Mesothelial cell of epicardium (in vitro differentiated cells): Measurements from ENCODE around the gene CDON. TPM values are rescaled to one million over a fixed set of nuclear protein-coding genes. Genes with fewer than 3 reads are reported as not detected.
A peak's percentile ranks its signal among the peaks of the same experiment; 100 is the strongest.

Source experiments
- DNase-seq, 2 experiments: peaks; one replicate each; pipeline ENCODE4 v3.0.0; 2021; ENCODE audit warnings: low spot score in 2 of 2; ENCODE audit not compliant: unreplicated experiment in 2 of 2
- H3K27ac Mint-ChIP-seq: 2 replicates; pipeline ENCODE4 v1.8.0; 2021; ENCODE audit warnings: mixed read lengths
- H3K27me3 Mint-ChIP-seq: 2 replicates; pipeline ENCODE4 v1.8.0; 2021; ENCODE audit warnings: low read depth, mixed read lengths
- H3K36me3 Mint-ChIP-seq: 2 replicates; pipeline ENCODE4 v1.8.0; 2021; ENCODE audit warnings: mixed read lengths
- H3K4me1 Mint-ChIP-seq: 2 replicates; pipeline ENCODE4 v1.8.0; 2021; ENCODE audit warnings: mixed read lengths
- H3K4me3 Mint-ChIP-seq: 2 replicates; pipeline ENCODE4 v1.8.0; 2021; ENCODE audit warnings: mild to moderate bottlenecking, moderate library complexity, mixed read lengths
- H3K9me3 Mint-ChIP-seq: 2 replicates; pipeline ENCODE4 v1.8.0; 2021; ENCODE audit warnings: mixed read lengths
- total RNA-seq: library from RNA; stranded (reverse); gene quantifications from 3 replicates; pipeline ENCODE4 v1.2.1, GENCODE V29; 2021
- TF ChIP-seq, protein P1 (sequence below): fragments of 200-600 bp; sonication (generic); IDR thresholded peaks from one replicate; pipeline ENCODE4 v1.5.0; 2021; ENCODE audit warnings: antibody characterized with exemption; ENCODE audit not compliant: unreplicated experiment

Gene CDON
- total RNA-seq, 1 donor from 2014 or later, result 165 TPM

DNA sequence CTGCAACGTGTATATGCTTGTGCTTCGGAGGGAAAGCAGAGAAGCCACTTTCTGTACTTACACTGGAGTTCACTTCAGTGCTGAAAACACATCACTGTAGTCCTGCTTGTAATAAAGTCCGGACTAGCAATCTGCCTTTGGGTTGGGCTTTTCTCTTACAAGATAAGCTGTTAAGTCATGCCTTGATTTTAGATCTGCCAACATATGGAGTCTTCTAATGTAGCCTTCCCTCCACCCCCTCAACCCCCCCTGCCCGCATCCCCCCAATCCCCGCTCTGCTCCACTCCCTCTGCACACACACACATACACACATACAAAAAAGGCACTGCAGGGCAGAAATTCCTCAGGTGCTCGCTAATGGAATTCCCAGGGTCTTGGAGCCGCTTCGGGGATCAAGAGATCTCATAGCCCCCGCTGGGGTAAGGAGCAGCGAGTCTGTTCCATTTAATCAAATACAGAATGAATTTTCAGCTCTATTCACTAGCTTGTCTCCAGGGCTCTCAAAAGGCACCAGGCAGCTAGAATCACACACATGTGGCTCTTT, 3.4 kb downstream of the CDON start:
- Mint-ChIP-seq H3K27ac (peak overlapping the region; percentile 86), H3K36me3 (peaks cover 10% of the 10 kb centered on the region), H3K9me3 (no peaks in the 10 kb centered on the region), H3K4me1 (peaks cover 58% of the 10 kb centered on the region), H3K27me3 (no peaks in the 10 kb centered on the region), H3K4me3 (peak overlapping the region; percentile 61)
- DNase-seq, result no peak
- TF ChIP-seq, protein P1, sequence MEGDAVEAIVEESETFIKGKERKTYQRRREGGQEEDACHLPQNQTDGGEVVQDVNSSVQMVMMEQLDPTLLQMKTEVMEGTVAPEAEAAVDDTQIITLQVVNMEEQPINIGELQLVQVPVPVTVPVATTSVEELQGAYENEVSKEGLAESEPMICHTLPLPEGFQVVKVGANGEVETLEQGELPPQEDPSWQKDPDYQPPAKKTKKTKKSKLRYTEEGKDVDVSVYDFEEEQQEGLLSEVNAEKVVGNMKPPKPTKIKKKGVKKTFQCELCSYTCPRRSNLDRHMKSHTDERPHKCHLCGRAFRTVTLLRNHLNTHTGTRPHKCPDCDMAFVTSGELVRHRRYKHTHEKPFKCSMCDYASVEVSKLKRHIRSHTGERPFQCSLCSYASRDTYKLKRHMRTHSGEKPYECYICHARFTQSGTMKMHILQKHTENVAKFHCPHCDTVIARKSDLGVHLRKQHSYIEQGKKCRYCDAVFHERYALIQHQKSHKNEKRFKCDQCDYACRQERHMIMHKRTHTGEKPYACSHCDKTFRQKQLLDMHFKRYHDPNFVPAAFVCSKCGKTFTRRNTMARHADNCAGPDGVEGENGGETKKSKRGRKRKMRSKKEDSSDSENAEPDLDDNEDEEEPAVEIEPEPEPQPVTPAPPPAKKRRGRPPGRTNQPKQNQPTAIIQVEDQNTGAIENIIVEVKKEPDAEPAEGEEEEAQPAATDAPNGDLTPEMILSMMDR, result no peak

DNA sequence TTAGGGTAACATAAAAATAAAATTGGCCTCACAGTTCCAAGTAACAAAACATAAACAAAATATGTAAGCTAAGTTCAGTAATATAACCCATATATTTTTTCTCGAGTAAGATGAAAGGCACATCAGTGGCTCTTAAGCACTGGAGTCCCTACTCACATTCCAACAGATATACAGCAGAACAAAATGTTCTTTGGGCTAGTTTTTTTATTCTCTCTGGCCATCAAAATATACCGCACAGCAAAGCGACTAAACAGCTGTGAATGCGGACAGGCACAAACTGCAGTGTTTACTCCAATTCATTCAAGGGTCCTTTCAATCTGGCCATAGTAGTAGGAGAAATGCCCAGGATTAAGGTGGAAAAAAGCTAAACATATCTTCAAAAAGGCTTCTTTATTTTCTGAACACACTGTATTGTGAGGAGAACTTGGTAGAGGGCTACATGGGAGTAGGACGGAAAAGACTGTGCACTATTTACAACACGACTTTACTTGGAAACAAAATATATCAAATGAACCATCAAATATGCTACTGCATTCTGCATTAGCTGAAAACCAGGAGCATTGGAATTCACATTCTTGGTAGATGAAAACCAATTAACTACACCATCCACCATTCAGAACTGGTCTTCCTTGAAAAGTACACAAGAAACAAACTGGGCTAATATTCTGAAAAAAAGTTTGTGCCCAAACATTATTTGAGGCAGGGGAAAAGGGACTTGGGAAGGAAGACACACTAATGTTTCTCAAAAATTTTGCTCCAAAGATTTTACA, 4.4 kb downstream of the CDON start:
- Mint-ChIP-seq H3K4me3 (peak overlapping the region; percentile 64), H3K4me1 (peaks cover 63% of the 10 kb centered on the region), H3K27ac (peak overlapping the region; percentile 82), H3K9me3 (no peaks in the 10 kb centered on the region), H3K36me3 (peaks cover 10% of the 10 kb centered on the region), H3K27me3 (no peaks in the 10 kb centered on the region)
- DNase-seq, result no peak
- TF ChIP-seq, protein P1, result no peak

DNA sequence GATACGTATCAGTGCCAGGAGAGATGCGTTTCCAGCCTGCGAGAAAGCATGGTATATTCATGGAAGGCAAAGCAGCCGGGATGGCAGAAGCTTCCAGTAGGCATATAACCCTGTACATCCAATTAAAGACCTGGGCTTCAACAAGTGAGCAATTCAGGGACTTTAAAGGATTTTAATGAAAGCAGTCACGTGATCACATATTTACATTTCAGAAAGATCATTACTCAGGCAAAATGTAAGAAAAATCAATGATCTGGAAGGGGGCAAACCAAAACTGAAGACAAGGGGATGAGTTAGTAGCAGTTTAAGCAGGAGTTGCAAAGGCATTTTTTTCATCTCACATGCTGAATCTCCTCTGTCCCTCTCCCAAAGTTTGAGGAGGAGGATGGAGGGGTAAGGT, 7.8 kb downstream of the CDON start:
- peaks cover 10% of the 10 kb centered on the region for H3K36me3 Mint-ChIP-seq
- H3K4me3 Mint-ChIP-seq, result no peak overlapping the region
- no peaks in the 10 kb centered on the region for H3K9me3 Mint-ChIP-seq
- no peak for DNase-seq
- TF ChIP-seq, protein P1, result no peak
- H3K4me1 Mint-ChIP-seq, result peaks cover 59% of the 10 kb centered on the region
- no peak overlapping the region for H3K27ac Mint-ChIP-seq
- H3K27me3 Mint-ChIP-seq, result no peaks in the 10 kb centered on the region

DNA sequence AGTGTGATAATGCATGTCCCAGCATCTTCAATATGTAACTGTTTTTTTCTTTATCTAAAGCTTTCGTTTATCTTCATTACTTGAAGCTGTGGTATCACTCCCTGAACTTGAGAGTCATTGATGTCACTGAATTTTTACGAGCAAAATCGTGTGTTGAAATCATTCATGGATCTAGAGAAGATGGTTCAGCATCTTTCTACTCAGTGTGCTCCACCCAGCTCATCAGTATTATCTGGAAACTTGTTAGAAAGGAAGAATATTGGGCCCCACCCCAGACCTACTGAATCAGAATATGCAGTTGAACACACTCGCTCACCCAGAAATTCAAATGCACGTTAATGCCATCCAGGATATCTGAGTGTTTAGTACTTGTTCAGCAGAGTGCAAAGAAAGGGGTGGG, 8.3 kb downstream of the CDON start:
- H3K4me3 Mint-ChIP-seq, result no peak overlapping the region
- no peak for DNase-seq
- peaks cover 10% of the 10 kb centered on the region for H3K36me3 Mint-ChIP-seq
- no peaks in the 10 kb centered on the region for H3K27me3 Mint-ChIP-seq
- TF ChIP-seq, protein P1, result no peak
- no peak overlapping the region for H3K27ac Mint-ChIP-seq
- H3K4me1 Mint-ChIP-seq, result peaks cover 61% of the 10 kb centered on the region
- H3K9me3 Mint-ChIP-seq, result no peaks in the 10 kb centered on the region

DNA sequence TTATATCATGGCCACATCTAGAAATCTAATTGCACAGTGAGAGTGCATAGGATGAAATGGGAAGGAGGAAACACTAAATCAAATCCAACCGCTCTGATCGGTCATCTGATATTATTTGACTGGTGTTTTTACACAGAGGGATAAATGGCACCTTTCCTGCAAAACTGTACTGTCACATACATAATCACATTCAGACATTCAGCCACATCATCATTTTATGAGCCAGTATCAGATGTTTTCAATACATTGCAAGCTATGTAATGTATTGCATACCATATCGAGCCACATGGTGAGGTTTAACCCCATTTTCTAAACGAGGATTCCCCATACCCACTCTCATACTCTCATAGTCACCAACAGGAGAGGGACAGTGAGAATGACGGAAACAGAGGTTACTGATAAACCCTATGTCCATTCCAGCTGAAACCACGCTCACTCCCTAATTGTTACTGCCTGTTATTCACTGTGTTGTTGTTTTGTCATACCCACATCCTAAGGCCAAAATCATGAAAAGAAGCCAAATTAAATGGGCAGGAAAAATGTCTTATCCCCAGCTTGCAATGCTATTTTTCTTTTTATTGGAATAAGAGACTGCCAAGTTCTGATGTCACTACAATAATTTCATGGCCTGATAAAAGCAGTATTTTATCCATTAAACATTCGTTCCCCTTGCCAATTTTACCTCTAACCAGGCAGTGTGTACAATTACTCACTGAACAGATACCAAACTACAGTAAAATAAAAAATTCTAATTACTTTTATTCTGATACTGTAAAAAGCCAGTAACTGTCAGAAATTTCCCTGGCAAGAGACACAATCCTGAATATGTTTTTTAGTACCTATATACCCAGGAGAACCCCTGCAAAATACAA, 9.0 kb downstream of the CDON start:
- H3K4me1 Mint-ChIP-seq, result peaks cover 59% of the 10 kb centered on the region
- TF ChIP-seq, protein P1, result no peak

More for the DNA sequence above, 9.0 kb downstream of the CDON start:
- H3K27ac Mint-ChIP-seq, result no peak overlapping the region
- H3K9me3 Mint-ChIP-seq, result no peaks in the 10 kb centered on the region
- DNase-seq, result no peak
- no peak overlapping the region for H3K4me3 Mint-ChIP-seq
- H3K27me3 Mint-ChIP-seq, result no peaks in the 10 kb centered on the region
- H3K36me3 Mint-ChIP-seq, result peaks cover 10% of the 10 kb centered on the region
